Stimulated activated CD4-positive, alpha-beta T cell treated with anti-CD3 and anti-CD28 coated beads, Interleukin-12 subunit alpha, Interleukin-12 subunit beta, amount 100 ng/mL, for 4 hours (primary cell): Measurements from ENCODE around the gene TLE4.
"Not testable (repeated sequence)": the region's sequence is repeated elsewhere in the genome, so short reads cannot be mapped to it uniquely, and the experiment has no call there.

Source experiments
- DNase-seq: peaks from one replicate; pipeline ENCODE4 v3.0.0-alpha.2; 2020

Gene TLE4

DNA sequence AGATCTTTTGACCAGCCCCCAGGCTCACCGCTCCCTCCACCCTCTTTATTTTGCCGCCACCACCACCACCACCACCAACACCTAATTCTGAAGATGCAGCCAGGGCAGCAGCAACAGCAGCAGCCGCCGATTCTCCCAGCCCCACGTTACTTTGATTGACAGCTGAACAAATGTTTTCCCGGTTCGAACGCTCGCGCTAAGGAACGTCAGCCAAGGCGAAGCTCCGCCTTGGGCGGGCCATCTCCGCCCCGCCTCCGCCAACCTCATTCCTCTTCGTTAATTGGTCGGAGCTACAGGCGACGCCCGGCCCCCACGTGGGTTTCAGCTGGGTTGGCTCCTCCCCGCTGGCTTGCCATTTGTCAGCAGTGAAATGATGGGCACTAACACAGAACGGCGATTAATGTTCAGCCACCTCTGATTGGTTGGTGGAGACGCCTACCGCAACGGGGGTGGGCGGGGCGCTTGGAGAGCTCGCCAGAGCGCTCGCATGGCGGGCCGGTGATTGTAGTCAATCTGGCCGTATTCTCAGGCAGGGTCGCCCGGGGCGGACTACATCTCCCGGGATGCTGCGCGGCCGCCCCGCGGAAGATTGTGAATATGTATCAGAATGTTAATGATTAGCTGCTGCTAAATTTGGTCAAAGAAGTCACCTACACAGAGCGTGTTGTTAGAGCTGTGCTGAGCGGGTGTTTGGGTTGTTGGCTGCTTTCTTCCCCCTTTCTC is at the start of gene TLE4:
Gene TLE4 (plus strand): TSS at position 657 of the 723 bp plus-strand sequence. CDS start 826 bp downstream, outside the sequence.
- DNase-seq = peak; percentile 99

- no peak for DNase-seq
These were observed 49.0 kb upstream of the TLE4 start for GRCh38 chr9:79522793-79523192.

DNA sequence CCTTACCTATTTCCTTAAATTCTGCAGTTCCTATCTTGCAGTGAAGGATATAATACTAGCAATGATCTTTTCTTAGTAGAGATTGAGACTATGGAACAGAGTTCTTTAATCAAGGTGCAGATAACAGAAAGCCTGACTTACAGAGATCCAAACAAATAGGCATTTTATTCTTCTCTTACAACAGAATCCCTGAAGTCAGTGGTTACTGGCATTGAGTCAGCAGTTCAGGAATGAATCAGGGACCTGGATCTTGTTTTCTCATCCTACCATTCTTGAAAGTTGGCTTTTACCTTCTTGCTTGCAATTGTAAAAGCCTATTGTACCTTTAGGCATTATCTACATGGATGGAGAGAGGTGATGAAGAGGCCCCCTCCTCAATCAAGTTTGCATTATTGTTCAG is 47.5 kb upstream of the TLE4 start:
- no peak for DNase-seq

- DNase-seq = no peak
These were observed 45.6 kb upstream of the TLE4 start for GRCh38 chr9:79526149-79526672.

DNA sequence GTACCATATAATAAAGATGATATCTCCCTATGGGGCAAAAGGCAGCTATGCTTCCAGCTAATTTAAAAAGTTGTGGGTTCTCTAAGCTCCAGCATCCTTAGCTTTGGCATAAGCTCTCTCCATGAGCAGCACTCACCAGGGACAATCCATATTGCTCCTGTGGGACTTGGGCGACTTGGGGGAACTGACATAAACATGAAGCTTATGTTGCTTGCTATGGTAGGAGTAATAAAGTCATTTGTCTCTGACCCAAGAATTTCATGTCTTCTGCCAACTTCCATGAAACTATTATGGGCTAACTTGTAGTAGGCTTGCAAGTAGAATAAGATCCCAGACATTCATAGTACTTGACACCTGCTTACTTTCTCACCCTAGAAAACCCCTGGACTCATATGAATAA is 36.2 kb upstream of the TLE4 start:
- DNase-seq = no peak

DNA sequence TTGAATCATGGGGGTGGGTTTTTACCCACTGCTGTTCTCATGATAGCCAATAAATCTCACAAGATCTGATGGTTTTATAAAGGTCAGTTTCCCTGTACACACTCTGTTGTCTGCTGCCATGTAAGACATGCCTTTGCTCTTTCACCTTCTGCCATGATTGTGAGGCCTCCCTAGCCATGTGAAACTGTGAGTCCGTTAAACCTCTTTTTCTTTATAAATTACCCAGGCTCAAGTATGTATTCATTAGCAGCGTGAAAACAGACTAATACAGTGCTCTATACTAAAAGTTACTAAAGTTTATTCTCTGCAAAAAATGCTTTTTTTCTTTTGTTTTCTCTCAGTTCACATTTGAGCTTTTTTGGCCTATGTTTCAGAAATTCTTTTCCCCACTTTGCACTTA is 33.9 kb upstream of the TLE4 start:
- DNase-seq = no peak

- no peak for DNase-seq
These were observed 28.8 kb upstream of the TLE4 start for GRCh38 chr9:79542735-79543620.

DNA sequence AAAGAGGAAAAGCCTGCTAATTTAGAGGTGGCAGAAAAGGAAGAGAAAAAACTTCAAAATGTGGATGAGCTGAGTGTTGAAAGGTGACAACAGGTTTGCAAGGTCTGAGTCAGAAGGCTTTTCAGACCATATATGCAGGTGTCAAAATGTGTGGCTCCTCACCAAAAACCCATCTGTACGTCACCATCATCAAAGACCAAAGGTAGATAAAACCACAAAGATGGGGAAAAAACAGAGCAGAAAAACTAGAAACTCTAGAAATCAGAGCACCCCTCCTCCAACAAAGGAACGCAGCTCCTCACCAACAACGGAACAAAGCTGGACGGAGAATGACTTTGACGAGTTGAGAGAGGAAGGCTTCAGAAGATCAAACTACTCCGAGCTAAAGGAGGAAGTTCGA is 27.4 kb upstream of the TLE4 start:
- DNase-seq = not testable (repeated sequence)

DNA sequence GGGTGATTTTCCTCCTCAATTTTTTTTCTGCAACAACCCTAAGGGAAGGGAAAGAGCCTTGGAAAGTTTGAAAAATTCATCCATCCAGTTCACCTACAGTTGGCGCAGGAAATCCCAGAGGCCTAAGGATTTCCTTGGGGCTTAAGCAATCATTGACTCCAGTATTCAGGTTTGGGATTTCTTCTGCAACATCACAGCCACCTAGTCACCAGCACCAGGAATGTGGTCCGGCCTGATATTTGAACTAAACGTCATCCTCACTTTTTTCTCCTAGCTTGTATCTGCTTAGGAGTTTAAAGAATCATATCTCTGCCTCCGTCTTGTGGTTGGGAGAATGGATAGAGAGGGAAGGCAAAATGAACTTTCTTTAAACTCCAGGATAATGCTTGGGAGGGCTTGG is 20.2 kb upstream of the TLE4 start:
- no peak for DNase-seq

DNA sequence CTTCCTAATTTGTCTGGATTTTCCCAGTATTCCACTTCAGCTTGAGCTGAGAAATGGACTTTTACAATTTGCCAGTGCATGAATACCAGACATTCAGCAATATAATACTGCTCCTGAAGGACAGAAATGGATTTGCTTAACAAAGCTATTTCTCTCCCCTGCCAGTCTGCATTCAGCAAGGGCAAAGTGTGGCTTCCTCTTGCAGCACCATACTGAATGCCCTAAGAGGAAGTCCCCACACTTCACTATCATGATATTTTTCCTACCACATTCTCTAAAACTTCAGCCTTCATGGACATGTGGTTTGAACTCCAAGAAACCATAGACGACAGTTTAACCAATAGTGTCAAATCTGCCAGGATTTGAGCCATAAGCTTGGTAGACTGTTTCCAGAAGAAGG is 19.8 kb upstream of the TLE4 start:
- DNase-seq = no peak

- DNase-seq = no peak
These were observed 16.2 kb upstream of the TLE4 start for GRCh38 chr9:79555474-79556089.

DNA sequence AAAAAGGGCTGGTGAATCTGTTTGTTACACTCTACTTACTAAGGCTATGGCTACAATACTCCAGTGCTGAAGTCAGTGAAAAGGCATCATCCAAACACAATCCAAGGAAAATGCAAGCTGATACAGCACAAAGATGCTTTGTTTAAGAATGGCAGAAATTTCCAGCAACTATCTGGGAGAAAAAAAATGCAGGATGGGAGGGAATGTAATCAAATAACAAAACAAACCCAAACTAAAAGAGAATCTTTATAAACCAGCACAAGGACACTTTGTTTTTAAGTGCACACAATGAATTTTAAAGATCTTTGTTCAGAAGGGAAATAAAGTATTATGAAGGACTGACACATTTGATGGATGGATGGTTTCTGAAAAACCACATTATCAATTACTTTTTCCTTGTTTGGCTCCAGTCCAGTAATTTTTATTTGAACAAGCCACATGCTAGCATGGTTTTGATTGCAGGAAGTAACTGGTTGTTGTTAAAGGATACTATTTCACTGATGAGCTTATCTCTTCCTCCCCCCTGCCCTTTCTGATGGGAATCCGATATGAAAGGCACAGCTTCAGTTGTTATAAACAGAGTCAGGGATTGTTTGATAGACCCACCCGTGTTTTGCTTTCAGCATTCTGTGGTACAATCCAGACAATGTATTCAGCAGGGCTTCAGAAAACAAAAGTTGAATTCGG is 12.1 kb upstream of the TLE4 start:
- no peak for DNase-seq

- DNase-seq = no peak
These were observed 8.9 kb upstream of the TLE4 start for GRCh38 chr9:79562749-79563386.

DNA sequence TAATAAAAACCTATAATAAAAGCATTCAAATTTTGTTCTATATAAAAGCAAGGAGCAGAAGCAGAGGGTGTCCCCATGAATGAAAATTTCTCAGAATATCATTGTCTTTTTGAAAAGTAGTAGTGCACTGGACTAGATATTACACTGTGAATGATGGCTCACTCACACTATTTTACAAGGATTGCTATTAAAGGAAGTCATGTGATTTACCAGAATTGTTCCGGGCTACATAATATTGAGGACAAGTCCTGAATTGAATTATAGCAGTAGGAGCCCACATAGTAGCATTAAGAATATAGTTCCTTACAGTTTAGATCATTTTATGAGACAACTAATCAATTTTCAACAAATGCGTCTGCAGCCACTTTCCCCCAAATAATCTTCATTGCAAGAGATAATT is 7.7 kb upstream of the TLE4 start:
- DNase-seq = no peak

DNA sequence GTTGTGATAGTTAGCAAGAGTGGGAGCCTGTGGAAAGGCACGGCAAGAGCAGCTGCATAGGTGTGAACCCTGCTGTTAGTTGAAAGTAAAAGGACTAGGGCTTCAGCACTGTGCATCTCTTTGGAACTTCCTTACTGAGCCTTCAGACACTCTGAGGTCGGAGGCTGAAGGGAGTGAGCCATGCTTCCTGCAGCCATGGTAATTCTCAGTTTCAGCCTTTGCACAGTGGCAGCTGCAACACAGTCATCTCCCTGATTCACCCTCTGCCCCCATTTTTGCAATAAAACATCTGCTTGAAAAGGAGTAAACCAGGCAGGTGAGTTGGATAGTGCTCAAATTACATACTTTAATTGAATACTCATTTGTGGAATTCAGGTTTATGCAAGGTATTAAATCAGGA is 6.5 kb upstream of the TLE4 start:
- no peak for DNase-seq

- DNase-seq = no peak
These were observed 4.1 kb upstream of the TLE4 start for GRCh38 chr9:79567671-79568098.

GRCh38 chr9:79568337-79569101 is 3.2 kb upstream of the TLE4 start:
- no peak for DNase-seq

DNA sequence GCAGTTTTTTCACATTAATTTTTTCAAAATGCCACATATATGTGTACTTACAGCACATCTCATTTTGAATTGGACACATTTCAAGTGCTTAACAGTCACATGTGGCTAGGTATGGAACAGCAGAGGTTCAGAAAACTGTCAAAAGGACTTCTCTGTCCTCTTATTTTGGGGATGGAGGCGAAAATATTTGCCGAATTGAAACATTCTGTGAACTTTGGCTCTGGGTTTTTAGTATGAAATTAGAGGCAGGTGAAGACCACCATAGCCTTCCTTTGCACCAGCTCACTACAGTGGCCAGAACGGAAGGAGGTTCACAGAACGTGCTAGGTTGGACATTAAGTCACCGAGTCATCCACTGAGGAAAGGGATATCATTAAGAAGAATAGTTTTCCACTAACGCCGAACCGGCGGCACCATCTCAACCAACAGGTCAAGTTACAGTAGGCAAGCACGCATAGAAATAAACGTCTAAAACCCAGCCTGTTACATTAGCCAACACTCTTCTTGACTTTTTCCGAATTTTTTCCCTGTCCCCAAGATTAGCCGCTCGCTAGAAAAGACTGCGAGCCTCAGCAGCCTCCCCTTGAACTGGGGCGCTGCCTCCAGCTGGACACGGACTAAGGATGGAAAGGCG is 1.8 kb upstream of the TLE4 start:
- DNase-seq = no peak

- peak; percentile 37 for DNase-seq
These were observed 1.1 kb upstream of the TLE4 start for GRCh38 chr9:79570448-79571308.

DNA sequence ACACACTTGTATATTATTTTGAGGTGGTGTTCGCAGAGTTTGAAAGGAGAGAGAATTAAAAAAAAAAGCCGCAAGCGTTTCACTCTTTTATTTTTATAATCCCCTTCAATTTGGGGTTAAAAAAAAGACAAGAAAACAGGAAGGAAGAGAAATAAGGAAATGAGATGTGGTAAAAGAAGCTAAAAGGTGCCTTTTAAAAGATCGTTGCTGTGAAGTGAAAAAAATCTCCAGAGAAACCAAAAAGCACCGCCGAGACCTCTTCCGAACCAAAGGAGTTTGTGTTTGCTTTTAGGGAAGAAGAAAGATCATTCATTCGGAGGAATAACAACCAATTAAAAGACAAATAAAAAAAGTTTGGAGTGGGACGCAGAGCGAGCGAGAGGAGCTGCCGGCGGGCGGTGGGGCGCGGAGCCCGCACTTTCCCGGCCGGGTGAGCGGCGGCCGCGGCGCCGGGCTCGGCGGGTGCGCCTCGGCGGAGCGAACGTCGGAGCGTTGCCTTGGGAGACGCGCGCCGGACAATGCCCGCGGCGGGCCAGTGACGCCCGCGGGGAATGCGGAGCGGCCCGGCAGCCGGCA is 355 bp downstream of the TLE4 start:
- DNase-seq = peak; percentile 36
